ENCODE results near the gene RMND5A. TPM values are rescaled to one million over a fixed set of nuclear protein-coding genes. Genes with fewer than 3 reads are reported as not detected.
"Not testable (repeated sequence)": the region's sequence is repeated elsewhere in the genome, so short reads cannot be mapped to it uniquely, and the experiment has no call there.

The RMND5A gene
- polyA plus RNA-seq, 3 donors: 6.2 to 16.3 (median 9.9) TPM

DNA sequence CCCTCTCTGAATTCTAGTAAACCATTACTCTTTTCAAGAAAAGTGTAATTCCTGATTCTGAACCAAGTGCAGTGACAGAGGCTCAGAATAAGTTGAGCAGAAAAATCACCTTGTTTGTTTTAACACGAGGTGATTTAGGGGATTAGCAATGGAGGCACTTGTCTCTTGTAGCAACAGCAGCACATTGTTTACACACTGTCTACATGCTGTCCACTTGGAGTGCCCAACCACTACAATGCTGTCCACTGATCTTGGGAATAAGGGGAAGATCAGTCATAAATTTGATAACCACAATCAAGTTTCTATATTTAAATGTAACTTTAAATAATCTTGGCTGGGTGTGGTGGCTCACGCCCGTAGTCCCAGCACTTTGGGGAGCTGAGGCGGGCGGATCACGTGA is 13.9 kb upstream of the RMND5A start:
- WGBS, 3 donors: 85 to 92% (median 86%) methylated on average over 6 of the region's 6 CpGs
- no peak overlapping the region for H3K27ac ChIP-seq (ENCODE audit: low read depth, low read length)

DNA sequence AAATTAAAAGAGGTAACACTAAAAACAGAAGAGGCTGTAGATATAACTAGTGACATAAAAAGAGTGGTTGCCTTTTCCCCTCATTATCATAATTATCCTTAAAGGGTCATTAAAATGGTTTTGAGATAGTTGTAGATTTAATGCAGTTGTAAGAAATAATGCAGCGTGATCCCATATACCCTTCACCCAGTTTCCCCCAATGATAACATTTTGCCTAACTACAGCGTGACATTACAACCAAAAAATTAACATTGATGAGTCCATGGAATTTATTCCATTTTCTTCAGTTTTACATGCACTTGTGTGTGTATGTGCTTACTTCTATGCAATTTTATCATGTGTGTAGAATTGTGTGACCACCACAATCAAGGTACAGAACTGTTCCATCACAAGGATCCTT is 13.2 kb upstream of the RMND5A start:
- no peak overlapping the region for H3K27ac ChIP-seq (ENCODE audit: low read depth, low read length)
- 97 to 100% (median 98%) methylated on average over 2 of the region's 2 CpGs for WGBS, 3 donors

DNA sequence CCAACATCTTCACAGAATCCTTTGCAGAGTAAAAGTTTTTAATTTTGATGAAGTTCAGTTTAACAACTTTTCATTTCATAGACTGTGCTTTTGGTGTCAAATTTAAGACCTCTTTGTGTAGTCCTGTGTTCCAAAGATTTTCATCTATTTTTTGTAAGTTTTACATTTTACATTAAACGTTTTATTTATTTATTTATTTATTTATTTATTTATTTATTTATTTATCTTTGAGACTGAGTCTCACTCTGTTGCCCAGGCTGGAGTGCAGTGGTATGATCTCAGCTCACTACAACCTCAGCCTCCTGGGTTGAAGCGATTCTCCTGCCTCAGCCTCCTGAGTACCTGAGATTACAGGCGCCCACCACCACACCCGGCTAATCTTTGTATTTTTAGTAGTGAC is 12.0 kb upstream of the RMND5A start:
- WGBS, 3 donors: 88 to 92% (median 89%) methylated on average over 4 of the region's 4 CpGs
- not testable (repeated sequence) for H3K27ac ChIP-seq (ENCODE audit: low read depth, low read length)

DNA sequence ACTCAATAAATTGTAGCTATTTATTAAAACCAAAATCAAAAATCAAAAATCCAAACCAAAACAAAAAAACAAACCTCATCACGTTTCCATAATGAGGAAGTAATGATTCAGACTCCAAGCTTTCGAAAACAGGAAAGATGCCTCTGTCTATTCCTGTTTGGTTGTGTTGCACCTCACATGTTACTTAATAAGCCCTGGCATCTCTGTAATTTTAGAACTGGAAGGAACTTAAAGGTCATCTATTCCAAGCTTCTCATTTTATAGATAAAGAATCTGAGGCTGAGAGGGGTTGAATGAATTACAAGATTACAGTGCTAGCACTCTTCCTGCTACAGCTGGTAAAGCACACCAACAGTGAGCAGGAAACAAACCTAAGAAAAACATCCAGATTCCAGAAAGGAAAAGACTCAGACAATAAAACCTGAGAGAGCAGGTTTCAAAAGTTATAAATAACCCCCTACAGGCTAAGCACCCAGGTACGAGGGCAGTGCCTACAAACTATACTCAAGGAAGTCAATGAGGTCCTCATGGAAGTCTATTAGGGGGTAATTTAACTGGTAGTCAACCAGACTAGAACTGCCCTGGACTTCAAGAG is 5.4 kb upstream of the RMND5A start:
- 44 to 60% (median 54%) methylated on average over 1 to 2 of the region's 3 CpGs for WGBS, 3 donors
- H3K27ac ChIP-seq (ENCODE audit: low read depth, low read length): not testable (repeated sequence)

DNA sequence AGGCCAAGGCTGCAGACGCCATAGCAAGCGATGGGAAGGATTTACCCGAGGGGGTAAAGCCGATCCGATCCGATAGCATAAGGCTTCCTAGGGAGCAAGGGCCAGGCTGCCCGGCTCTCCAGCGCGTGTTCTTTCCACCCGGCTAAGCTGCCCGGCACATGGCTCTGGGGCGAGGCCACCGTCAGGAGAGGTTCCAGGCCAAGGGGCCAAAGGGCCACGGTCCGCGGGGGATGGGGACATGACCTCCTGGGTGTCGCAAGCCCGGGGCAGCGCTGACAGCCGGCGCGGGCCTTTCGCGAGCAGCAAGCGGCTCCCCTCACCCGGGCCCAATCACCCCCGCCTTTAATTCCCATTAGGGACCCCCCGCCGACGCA is 841 bp upstream of the RMND5A start:
- no CpG with 5 or more reads among the region's 30 CpGs for WGBS, 3 donors

DNA sequence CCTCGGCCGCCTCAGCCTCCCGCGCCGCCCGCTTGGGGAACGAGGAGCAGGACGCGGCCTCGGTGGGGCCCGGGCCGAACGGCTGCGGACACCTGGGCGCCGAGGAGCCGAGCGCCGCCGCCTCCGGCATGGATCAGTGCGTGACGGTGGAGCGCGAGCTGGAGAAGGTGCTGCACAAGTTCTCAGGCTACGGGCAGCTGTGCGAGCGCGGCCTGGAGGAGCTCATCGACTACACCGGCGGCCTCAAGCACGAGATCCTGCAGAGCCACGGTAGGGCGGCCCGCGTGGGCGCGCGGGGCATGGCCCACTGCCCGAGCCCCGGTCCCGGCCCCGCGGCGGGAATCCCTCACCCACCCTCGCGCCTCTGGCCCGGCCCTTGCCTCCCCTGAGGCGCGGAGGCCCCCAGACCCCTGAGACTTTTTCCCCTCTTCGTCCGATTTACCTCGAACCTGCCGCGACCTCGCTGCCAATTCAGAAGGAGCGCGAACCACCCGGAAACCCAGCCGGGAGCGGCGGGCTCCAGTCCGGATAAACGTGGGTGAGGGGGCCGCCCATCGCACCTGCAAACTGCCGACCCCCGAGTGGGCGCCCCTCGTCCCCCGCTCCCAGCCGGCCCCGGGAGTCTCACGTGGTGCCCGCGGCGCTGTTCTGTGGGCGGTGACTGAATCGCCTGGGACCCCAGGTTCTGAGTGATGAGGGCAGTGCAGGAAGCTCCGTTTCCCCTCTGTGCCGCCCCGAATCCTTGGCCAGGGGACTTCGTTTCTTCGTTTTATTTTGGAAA is 639 bp downstream of the RMND5A start:
- not testable (repeated sequence) for H3K27ac ChIP-seq (ENCODE audit: low read depth, low read length)
- 0 to 1% (median 0%) methylated on average over 30 to 76 of the region's 85 CpGs for WGBS, 3 donors

More for the DNA sequence above, 841 bp upstream of the RMND5A start:
- H3K27ac ChIP-seq (ENCODE audit: low read depth, low read length): not testable (repeated sequence)

DNA sequence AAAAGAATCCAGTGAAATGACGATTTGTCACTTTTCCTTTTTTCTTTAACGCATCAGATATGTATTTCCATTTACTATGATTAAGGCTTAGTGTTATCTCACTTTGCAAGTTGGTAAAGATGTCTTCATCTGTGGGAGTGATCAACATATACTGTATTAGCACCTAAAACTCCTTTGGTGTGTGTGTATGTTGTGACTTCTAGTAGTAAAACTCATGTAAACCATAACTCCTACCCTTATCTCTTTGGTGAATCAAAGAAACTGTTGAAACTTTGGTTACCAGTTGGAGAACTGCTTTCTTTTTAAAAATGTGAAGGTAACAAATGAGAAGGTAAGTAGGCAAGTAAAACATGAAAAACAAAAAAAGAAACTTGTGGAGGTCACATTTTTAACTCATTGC is 5.6 kb downstream of the RMND5A start:
- H3K27ac ChIP-seq (ENCODE audit: low read depth, low read length): not testable (repeated sequence)
- no CpG with 5 or more reads among the region's 2 CpGs for WGBS, 3 donors

DNA sequence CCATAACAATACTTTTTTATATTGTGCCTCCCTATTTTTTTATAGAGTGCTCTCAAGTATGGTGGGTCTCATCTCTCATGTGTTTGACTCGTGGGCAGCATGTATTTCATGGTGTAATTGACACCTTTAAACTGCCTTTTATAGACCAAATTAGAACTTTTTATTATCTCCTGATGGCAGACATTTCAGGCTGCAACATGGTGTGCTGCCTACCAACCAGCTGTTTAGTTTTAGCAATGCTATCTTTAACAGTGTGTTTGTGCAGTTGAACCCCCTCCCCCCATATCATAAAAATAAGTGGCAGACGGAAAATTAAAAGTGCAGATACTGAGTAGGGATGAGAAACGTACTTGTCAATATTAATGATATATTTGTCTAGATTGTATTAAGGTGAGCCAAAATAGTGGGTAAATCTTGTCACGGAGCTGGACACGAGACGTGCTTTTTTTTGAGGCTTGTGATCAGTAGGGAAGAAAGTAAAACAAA is 12.0 kb downstream of the RMND5A start:
- WGBS, 3 donors: 49 to 93% (median 77%) methylated on average over 2 of the region's 6 CpGs
- H3K27ac ChIP-seq (ENCODE audit: low read depth, low read length): not testable (repeated sequence)

DNA sequence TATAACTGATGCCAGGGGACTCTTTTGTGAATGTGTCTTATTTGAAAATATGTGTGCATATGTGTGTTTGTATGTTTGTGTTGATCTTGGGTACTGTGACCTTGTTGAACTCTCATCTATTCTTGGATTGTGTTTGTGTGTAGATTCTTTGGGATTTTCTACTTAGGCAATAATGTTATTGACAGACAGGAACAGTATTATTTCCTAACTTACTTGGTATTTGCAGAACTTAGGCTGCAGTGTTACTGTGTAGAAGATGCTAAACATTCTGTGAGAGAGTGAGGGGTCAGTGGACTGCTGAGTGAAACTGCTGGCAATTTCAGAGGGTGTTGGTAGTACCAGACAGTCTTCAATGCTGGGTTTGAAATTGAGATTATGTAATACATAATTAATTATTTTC is 12.7 kb downstream of the RMND5A start:
- not testable (repeated sequence) for H3K27ac ChIP-seq (ENCODE audit: low read depth, low read length)

DNA sequence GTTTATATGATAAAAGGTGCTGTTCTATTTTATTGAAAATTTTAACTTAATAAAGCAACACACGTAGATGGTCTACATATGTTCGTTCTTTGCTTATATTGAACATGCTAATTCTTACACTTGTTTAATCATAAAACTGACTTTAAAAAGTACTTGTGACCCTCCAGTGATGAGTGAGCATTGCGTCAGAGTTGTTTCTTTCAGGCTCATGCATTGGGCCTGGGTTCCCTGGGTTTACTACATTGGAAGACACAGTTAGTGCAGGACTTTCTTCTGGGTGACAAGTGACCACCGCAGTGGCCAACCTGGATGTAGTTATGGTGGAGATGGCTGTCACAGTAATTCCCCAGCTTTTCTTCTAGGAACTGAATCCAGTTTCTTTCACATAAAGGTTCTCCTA is 13.4 kb downstream of the RMND5A start:
- WGBS, 3 donors: 80 to 88% methylated on average over 1 of the region's 4 CpGs; no CpG with 5 or more reads in 1 of the 3 donors

DNA sequence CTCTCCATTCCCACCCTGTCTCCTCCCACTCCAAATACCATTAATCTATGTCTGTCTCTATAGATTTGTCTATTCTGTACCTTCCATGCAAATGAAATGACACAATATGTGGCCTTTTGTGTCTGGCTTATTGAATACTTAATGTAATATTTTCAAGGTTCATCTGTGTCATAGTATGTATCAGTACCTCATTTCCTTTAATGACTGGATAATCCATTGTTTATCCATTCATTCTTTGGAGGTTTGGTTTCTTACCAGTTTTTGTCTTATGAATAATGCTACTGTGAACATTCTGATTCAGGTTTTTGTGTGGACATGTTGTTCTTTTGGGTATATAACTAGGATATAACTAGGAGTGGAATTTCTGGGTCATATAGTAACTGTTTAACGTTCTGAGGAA is 14.8 kb downstream of the RMND5A start:
- WGBS, 3 donors: no CpG with 5 or more reads among the region's 1 CpG
- H3K27ac ChIP-seq (ENCODE audit: low read depth, low read length): not testable (repeated sequence)

More for the DNA sequence above, 13.4 kb downstream of the RMND5A start:
- H3K27ac ChIP-seq (ENCODE audit: low read depth, low read length): not testable (repeated sequence)

DNA sequence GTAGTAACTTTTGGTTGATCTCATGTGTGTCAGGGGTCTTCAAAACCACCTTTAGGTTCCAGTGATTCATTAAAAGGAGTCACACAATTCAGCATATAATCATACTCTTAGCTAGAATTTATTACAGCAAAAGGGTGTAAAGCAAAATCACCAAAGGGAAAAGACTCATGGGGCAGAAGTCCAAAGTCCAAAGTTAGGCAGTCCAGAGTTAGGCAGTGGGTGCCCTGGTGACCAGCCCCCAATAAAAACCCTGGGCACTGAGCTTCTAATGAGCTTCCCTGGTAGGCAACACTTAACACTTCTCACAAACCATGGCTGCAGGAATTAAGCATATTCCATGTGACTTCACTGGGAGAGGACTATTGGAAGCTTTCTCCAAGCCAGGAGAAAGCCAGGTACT is 19.4 kb downstream of the RMND5A start:
- H3K27ac ChIP-seq (ENCODE audit: low read depth, low read length): not testable (repeated sequence)

DNA sequence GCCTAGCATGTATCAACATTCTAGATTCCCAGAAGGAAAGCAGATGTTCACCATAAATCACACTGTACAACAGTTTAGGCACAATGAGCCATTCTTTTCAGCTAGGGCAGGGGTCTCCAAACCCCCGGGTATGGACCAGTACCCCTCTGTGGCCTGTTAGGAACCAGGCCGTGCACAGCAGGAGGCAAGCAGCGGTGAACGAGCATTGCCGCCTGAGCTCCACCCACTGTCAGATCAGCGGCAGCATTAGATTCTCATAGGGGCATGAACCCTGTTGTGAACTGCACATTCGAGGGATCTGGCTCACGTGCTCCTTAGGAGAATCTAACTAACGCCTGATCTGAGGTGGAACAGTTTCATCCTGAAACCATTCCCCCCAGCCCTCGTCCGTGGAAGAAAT is 19.8 kb downstream of the RMND5A start:
- H3K27ac ChIP-seq (ENCODE audit: low read depth, low read length): not testable (repeated sequence)
- no CpG with 5 or more reads among the region's 11 CpGs for WGBS, 3 donors

DNA sequence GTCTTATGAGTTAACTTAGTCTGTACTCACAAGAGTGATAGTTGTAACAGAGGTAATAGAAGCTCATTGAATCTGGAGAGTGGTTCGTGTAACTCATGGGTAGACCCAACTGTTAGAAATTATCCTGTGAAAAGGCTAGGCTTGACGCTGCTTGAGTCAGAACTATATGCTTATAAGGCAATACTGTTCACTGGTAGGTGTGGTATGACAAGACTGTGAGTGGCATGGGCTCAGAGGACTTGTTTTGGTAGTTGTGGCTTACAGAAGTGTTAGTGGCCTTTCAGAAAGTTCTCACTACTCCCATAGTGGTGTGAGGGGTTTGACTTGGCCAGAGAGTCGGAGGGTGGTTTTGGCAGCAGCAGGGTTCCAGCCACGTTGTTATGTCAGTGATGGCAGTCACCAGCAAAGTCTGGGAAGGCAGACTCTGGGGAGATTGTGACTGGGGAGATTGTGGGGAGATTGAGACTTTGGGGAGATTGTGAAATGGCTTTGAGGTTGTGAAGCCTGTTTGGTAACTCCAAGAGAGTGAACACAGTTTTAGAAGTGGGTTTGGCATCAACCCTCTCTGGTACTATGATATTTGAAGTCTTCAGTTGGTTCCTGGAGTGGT is 21.9 kb downstream of the RMND5A start:
- 64% methylated on average over 1 of the region's 4 CpGs; no CpG with 5 or more reads in 2 of the 3 donors for WGBS, 3 donors

DNA sequence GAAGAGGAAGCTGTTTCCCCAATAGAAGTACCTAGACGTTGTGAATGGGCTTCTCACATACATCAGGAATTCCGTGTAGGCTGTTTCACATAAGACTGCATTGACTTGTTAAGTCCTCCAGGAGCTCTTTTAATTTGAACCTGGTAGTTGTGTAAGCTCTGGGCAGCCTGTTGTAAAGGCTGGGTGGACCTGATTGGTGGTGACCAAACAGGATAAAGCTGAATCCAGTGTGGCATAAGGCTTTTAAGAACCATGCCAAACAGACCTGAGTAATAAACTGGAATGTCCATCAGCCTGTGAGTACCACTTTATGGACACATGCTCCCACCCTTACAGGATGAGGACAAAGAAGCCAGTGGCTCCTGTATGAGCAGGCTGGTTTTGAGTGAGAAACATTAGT is 24.1 kb downstream of the RMND5A start:
- no peak overlapping the region for H3K27ac ChIP-seq (ENCODE audit: low read depth, low read length)
- WGBS, 3 donors: 76 to 78% (median 78%) methylated on average over 2 of the region's 2 CpGs

More for the DNA sequence above, 21.9 kb downstream of the RMND5A start:
- not testable (repeated sequence) for H3K27ac ChIP-seq (ENCODE audit: low read depth, low read length)

DNA sequence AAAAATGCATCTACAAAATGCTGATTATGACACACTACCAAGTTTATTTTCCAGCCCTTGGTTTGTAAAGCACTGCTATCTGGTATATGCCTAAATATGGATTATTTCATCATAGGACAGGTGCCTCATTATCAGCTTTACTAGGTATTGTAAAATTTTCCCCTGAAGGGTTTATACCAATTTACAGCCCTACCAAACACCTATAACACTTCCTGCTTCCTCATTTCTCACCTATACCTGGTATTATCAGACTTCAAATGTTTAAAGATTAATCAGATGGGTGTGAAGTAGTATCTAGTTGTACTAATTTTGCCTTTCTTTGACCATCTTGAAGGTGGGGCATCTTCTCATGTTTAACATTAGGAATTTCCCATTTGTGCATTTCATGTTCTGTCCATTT is 26.8 kb downstream of the RMND5A start:
- no peak overlapping the region for H3K27ac ChIP-seq (ENCODE audit: low read depth, low read length)

DNA sequence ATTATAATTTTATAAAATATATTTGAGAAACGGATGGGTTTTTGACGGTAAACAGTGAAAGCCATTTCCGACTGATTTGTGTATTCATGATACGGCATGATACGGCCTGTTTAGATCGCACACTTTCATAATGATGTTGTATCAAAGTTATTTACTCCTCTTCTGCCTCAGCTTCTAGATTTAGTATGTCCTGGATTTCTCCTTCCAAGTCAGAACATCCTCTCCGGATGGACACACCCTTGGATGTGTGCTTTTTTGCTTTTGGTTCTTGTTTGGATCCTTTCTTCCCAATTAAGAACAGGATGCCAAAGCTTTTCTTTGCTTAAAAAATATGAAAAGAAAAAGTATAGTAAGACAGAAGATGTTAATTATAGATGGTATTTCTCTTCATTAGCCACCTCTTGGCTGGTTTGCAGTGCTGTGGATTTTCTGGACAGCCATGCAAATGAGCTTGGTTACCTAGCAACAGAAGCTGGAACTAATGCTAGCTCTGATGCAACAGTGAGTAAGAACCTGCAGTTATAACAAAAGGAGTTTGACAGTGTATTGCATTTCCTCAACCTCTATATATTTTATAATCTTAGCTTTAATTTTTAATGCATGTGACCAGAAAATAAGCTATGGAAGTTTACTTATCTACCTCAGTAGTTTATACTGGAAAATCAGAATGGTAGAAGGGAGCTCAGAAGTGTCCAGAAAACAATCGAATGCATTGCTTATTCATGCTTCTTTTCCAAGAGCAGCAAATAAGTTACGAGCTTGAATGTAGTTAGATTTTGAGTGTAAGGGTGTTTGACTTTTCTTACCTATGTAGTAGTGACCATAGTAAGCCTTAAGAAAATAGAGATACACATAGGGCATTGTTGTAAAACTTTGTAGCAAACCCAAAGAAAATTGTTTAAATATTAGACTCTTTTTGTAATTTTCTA is 27.9 kb downstream of the RMND5A start:
- no peak overlapping the region for H3K27ac ChIP-seq (ENCODE audit: low read depth, low read length)
- 85 to 91% (median 88%) methylated on average over 9 of the region's 9 CpGs for WGBS, 3 donors

DNA sequence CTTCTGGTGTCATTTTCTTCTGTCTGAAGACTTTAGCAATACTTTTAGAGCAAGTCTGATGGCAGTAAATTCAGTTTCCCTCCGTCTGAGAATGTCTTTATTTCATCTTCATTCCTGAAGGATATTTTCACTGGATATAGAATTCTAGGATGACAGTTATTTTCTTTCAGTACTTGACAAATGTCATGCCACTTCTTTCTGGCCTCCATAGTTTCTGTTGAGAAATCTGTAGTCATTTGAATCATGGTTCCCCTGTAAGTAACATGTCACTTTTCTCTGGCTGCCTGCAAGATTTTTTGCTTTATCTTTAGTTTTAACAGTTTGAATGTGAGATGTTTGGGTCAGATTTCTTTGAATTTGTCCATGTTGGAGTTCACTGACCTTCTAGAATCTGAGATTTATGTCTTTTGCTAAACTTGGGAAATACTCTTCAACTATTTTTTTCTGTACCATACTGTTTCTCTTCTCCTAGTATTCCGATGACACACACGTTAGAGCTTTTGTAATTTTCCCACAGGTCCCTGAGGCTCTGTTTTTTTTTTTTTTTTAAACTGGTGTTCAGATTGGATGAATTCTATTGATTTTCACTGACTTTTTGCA is 30.2 kb downstream of the RMND5A start:
- H3K27ac ChIP-seq (ENCODE audit: low read depth, low read length): no peak overlapping the region
- WGBS, 3 donors: 88 to 94% (median 93%) methylated on average over 3 of the region's 3 CpGs
